Vagina (tissue), 2 donors: ENCODE measurements around the gene OSM. TPM values are rescaled to one million over a fixed set of nuclear protein-coding genes. Genes with fewer than 3 reads are reported as not detected.

Source experiments
- DNase-seq, 2 donors: peaks; one replicate each; pipeline ENCODE4 v3.0.0-alpha.2; 2017; ENCODE audit errors: extremely low spot score in 2 of 2
- H3K27ac ChIP-seq: fragments of 200-600 bp; sonication (generic); one replicate; pipeline ENCODE4 v1.5.1; 2019
- H3K27me3 ChIP-seq: fragments of 200-600 bp; sonication (generic); one replicate; pipeline ENCODE4 v1.5.1; 2019
- H3K36me3 ChIP-seq, 2 donors: fragments of 200-600 bp; sonication (generic); one replicate each; pipeline ENCODE4 v1.5.1; 2017 to 2019
- H3K4me1 ChIP-seq: fragments of 200-600 bp; sonication (generic); one replicate; pipeline ENCODE4 v1.5.1; 2019
- H3K4me3 ChIP-seq, 2 donors: fragments of 200-600 bp; sonication (generic); 1 replicate in 1 of 2; 2 replicates in 1 of 2; pipeline ENCODE4 v1.5.1; 2016 to 2019
- H3K9me3 ChIP-seq: fragments of 200-600 bp; sonication (generic); one replicate; pipeline ENCODE4 v1.5.1; 2019
- POLR2A ChIP-seq, 2 donors: fragments of 450-650 bp; IDR thresholded peaks; one replicate each; pipeline ENCODE4 v1.6.1; 2017; ENCODE audit warnings: antibody characterized with exemption in 2 of 2, mild to moderate bottlenecking in 2 of 2, moderate library complexity in 2 of 2
- POLR2AphosphoS5 ChIP-seq, 2 donors: sonication (generic); formaldehyde crosslinking; IDR thresholded peaks; one replicate each; pipeline ENCODE4 v1.9.0; 2017; ENCODE audit warnings: antibody characterized with exemption in 2 of 2, mild to moderate bottlenecking in 2 of 2, low read depth in 1 of 2; ENCODE audit not compliant: insufficient read depth in 1 of 2
- intact Hi-C: fragments of 100-400 bp; cut with DNase I; formaldehyde crosslinking; loops from one replicate; pipeline ENCODE4 v1.15.1; 2023
- total RNA-seq: library from RNA; depleted of rRNA; stranded (reverse); fragments of >200 nt; gene quantifications from one replicate; pipeline ENCODE4 v1.2.3, GENCODE V29; 2016
- TF ChIP-seq, protein P1 (sequence below), 3 experiments: fragments of 450-650 bp in 2 of 3; fragments of 200-600 bp in 1 of 3; sonication (generic) in 1 of 3; IDR thresholded peaks; one replicate each; pipeline ENCODE4 v1.5.1; 2017 to 2019; ENCODE audit warnings: antibody characterized with exemption in 3 of 3, mild to moderate bottlenecking in 2 of 3, moderate library complexity in 2 of 3

Gene OSM
- total RNA-seq, 1 donor from 2014 or later, result not detected

DNA sequence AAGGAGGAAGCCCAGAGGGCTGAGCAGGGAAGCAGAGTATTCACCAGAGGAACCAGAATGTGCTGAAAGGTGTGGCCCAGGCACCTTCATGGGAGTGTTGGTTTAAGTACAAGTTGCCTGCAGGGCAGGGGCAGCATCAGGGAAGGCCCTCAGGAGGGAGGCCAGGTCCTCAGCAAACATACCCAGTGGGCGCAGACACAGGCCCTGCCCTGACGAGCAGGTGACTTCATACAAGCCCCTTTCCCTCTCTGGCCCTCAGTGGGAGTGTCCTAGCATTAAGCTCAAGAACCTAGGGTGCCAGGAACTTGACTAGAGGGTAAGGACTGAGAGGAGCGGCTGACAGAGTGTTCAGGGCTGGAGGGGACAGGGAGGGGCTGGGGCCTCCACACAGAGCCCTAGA is 30.2 kb upstream of the OSM start:
- peaks cover 79% of the 10 kb centered on the region for H3K4me1 ChIP-seq
- H3K4me3 ChIP-seq, result no peak overlapping the region
- intact Hi-C loops, result no loop called here
- peaks cover 0 to 81% of the 10 kb centered on the region in 2 donors for H3K36me3 ChIP-seq
- no peaks in the 10 kb centered on the region for H3K9me3 ChIP-seq
- no peaks in the 10 kb centered on the region for H3K27me3 ChIP-seq
- no peak for DNase-seq
- no peak for TF ChIP-seq POLR2A (IDR thresholded peaks at IDR 0.05)
- TF ChIP-seq, protein P1, sequence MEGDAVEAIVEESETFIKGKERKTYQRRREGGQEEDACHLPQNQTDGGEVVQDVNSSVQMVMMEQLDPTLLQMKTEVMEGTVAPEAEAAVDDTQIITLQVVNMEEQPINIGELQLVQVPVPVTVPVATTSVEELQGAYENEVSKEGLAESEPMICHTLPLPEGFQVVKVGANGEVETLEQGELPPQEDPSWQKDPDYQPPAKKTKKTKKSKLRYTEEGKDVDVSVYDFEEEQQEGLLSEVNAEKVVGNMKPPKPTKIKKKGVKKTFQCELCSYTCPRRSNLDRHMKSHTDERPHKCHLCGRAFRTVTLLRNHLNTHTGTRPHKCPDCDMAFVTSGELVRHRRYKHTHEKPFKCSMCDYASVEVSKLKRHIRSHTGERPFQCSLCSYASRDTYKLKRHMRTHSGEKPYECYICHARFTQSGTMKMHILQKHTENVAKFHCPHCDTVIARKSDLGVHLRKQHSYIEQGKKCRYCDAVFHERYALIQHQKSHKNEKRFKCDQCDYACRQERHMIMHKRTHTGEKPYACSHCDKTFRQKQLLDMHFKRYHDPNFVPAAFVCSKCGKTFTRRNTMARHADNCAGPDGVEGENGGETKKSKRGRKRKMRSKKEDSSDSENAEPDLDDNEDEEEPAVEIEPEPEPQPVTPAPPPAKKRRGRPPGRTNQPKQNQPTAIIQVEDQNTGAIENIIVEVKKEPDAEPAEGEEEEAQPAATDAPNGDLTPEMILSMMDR (IDR thresholded peaks at IDR 0.05), result no peak
- no peak for TF ChIP-seq POLR2AphosphoS5 (IDR thresholded peaks at IDR 0.05; ENCODE audit: insufficient read depth in 1 of 2, low read depth in 1 of 2)
- H3K27ac ChIP-seq, result no peak overlapping the region

DNA sequence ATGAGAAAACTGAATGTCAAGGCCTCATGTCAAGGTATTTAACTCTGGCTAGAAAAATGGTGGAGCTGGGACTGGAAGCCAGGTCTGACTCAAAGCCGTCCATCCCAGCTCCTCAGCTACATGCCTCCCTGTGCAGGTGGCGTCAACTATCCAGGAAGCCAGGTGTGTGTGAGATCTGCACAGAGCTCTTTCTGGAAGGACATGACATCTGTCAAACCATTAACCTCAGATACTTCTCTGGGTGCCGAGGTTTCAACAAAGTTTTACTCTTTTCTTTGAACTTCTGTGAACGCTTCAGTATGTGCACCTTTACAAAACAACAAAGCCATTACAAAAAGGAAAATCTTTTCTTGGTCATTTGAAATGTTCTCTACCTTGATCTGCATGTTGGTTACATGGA is 29.7 kb upstream of the OSM start:
- no peak for DNase-seq
- H3K36me3 ChIP-seq, result peaks cover 0 to 78% of the 10 kb centered on the region in 2 donors
- no peaks in the 10 kb centered on the region for H3K9me3 ChIP-seq
- H3K27ac ChIP-seq, result no peak overlapping the region
- peaks cover 79% of the 10 kb centered on the region for H3K4me1 ChIP-seq
- no peaks in the 10 kb centered on the region for H3K27me3 ChIP-seq
- TF ChIP-seq POLR2AphosphoS5 (IDR thresholded peaks at IDR 0.05; ENCODE audit: insufficient read depth in 1 of 2, low read depth in 1 of 2), result no peak
- TF ChIP-seq POLR2A (IDR thresholded peaks at IDR 0.05), result no peak
- TF ChIP-seq, protein P1 (IDR thresholded peaks at IDR 0.05), result no peak
- no peak overlapping the region for H3K4me3 ChIP-seq
- intact Hi-C loops, result no loop called here

DNA sequence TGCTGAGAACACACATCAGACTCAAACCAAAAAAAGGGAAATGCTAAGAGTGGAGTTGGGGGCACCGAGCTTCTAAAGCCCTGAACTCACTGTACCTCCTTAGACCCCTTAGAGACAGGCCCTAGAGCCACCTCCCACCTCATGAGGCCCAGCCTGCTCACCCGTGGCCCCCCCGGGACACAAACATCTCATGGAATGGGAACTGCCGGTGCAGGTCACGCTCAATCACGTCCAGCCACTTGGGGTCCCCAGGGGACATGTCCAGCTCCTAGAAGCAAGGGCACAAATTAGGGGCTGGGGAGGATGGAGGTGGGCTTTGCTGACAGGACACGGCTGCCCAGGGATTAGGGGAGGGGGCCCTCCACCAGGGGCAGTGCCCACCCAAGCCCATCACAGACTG is 28.9 kb upstream of the OSM start:
- Histone ChIP-seq H3K27ac (no peak overlapping the region), H3K4me1 (peaks cover 79% of the 10 kb centered on the region), H3K27me3 (no peaks in the 10 kb centered on the region), H3K4me3 (no peak overlapping the region), H3K9me3 (no peaks in the 10 kb centered on the region), H3K36me3 (peaks cover 0 to 73% of the 10 kb centered on the region in 2 donors)
- intact Hi-C loops, result no loop called here
- no peak for DNase-seq
- TF ChIP-seq, protein P1 (IDR thresholded peaks at IDR 0.05), result no peak
- TF ChIP-seq POLR2AphosphoS5 (IDR thresholded peaks at IDR 0.05; ENCODE audit: insufficient read depth in 1 of 2, low read depth in 1 of 2) (no peak), POLR2A (IDR thresholded peaks at IDR 0.05) (no peak)

DNA sequence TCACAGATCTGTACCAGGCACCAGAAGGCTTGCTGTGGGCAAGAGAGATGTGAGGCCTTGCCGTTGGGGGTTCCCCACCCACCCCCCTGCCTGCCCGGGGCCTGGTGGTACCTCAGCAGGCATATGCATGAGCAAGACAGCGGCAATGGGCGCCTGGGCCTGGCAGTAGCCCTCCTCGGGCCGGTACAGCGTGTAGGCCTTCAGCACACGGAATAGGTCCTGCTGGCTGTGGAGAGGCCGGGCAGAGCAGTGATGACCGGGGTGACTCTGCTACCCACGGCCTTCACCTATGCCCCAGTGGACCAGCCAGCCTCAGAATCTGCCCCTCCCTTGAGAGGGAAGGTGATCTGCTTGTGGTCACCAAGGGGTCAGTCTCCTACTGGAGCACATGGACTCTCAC is 28.2 kb upstream of the OSM start:
- TF ChIP-seq POLR2A (IDR thresholded peaks at IDR 0.05), result no peak
- TF ChIP-seq, protein P1 (IDR thresholded peaks at IDR 0.05), result no peak
- TF ChIP-seq POLR2AphosphoS5 (IDR thresholded peaks at IDR 0.05; ENCODE audit: insufficient read depth in 1 of 2, low read depth in 1 of 2), result no peak
- H3K4me3 ChIP-seq, result no peak overlapping the region
- DNase-seq, result no peak
- intact Hi-C loops, result no loop called here
- peaks cover 79% of the 10 kb centered on the region for H3K4me1 ChIP-seq
- H3K27ac ChIP-seq, result peak overlapping the region; percentile 9
- H3K36me3 ChIP-seq, result peaks cover 0 to 65% of the 10 kb centered on the region in 2 donors
- H3K9me3 ChIP-seq, result no peaks in the 10 kb centered on the region
- no peaks in the 10 kb centered on the region for H3K27me3 ChIP-seq

DNA sequence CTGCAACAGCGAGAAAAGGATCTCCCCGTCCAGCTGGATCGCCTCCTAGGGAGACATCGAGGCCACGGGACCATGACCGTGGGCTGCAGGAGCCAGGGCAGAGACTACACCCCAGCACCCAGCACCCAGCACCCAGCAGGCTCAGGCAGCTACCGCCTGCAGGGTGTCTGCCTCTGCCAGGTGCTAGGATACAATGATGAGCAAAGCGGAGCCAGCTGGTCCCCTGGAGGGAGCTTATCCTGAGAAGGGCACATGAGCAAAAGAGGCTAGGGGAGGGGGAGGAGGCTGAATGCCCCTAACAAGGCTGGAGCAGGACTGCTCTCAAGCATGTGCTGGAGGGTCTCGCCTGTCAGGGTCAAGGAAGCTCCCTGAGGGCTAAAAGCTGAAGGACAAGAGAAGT is 27.4 kb upstream of the OSM start:
- intact Hi-C loops, result no loop called here
- no peaks in the 10 kb centered on the region for H3K27me3 ChIP-seq
- no peak overlapping the region for H3K27ac ChIP-seq
- no peaks in the 10 kb centered on the region for H3K9me3 ChIP-seq
- no peak overlapping the region for H3K4me3 ChIP-seq
- H3K36me3 ChIP-seq, result peaks cover 0 to 58% of the 10 kb centered on the region in 2 donors
- H3K4me1 ChIP-seq, result peaks cover 73% of the 10 kb centered on the region
- TF ChIP-seq POLR2AphosphoS5 (IDR thresholded peaks at IDR 0.05; ENCODE audit: insufficient read depth in 1 of 2, low read depth in 1 of 2) (no peak), POLR2A (IDR thresholded peaks at IDR 0.05) (no peak)
- TF ChIP-seq, protein P1 (IDR thresholded peaks at IDR 0.05), result no peak
- no peak for DNase-seq
